Heart left ventricle (tissue), 13 donors: ENCODE measurements around the gene CHD5.

Source experiments
- POLR2A ChIP-seq, 2 donors: fragments of 450-650 bp; IDR thresholded peaks; one replicate each; pipeline ENCODE4 v1.6.1; 2017; ENCODE audit warnings: antibody characterized with exemption in 2 of 2, mild to moderate bottlenecking in 2 of 2, moderate library complexity in 2 of 2
- TF ChIP-seq, protein P1 (sequence below), 12 donors: fragments of 200-600 bp; sonication (generic) in 4 of 12; IDR thresholded peaks; one replicate each; pipeline versions ENCODE4 v1.5.0 to v1.8.0; 2018 to 2022; ENCODE audit warnings: antibody characterized with exemption in 12 of 12, mild to moderate bottlenecking in 5 of 12
- donor health status: ischemic (EF 13 %, LVEDD 7.1; RV severe dilation, severe dysfunction).
- donor health status: DM: no; HTN: yes; CAD: no.
- donor health status: DM: no; HTN: no; CAD: no.
- donor health status: ischemic (EF 25% LVEDD 6.9; RV normal size, moderate dysfunction).
- donor health status: ischemic (EF 25% LVEDD 5.7; RV mildly dilated, moderate dysfunction).
- donor health status: ischemic (EF 35%, LVEDD 5.7; RV mildly dilated, moderate dysfunction).
- donor health status: nonischemic (EF 11% LVEDD 7.7; RV severe dilation, severe dysfunction).
- donor health status: DM: yes; HTN: yes; CAD: no.
- donor health status: PGD.
- donor health status: ischemic (EF 29% LVEDD 5.4; RV normal size, mild dysfunction).
- donor health status: nonischemic (EF 23%, LVEDD 6.1; RV moderate dilation, normal function).

DNA sequence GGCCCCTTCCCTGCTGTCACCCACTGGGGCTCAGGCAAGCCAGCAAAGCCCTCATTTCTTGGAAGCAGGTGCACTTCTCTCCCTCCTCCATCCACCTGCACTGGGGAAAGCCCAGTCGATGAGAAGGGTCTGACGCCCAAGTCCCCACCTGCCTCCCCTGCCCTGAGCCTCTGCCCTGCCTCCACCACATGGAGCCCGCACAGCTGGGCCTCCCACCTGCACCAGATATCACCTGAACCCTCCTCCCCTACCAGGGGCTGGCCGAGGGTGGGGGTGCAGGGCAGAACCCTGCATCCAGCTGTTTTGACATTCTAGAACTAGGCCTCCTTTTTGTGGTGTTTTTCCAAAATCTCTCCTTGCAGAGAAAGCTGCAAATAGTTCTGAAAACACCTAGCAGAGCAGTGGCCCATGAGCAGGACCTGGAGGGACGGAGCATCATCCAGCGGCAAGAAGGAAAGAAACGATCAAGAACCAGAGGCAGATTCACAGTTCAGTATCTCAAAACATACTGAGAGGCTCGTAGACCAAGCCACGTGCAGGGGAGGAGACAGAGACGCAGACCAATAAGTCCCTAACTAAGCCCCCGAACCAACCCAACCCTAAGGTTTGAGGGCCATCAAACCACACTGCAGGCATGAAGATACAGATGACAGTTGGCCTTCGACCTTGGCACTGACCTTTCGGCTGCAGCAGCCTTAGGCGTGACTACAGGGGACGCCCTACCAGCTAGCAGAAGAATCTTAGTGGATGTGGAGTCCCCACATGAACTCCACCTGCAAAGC, 16.7 kb downstream of the CHD5 start:
- TF ChIP-seq, protein P1, sequence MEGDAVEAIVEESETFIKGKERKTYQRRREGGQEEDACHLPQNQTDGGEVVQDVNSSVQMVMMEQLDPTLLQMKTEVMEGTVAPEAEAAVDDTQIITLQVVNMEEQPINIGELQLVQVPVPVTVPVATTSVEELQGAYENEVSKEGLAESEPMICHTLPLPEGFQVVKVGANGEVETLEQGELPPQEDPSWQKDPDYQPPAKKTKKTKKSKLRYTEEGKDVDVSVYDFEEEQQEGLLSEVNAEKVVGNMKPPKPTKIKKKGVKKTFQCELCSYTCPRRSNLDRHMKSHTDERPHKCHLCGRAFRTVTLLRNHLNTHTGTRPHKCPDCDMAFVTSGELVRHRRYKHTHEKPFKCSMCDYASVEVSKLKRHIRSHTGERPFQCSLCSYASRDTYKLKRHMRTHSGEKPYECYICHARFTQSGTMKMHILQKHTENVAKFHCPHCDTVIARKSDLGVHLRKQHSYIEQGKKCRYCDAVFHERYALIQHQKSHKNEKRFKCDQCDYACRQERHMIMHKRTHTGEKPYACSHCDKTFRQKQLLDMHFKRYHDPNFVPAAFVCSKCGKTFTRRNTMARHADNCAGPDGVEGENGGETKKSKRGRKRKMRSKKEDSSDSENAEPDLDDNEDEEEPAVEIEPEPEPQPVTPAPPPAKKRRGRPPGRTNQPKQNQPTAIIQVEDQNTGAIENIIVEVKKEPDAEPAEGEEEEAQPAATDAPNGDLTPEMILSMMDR (IDR thresholded peaks at IDR 0.05): no peak
- no peak for TF ChIP-seq POLR2A (IDR thresholded peaks at IDR 0.05)
